ENCODE measurements around the gene BSG. TPM values are rescaled to one million over a fixed set of nuclear protein-coding genes. Genes with fewer than 3 reads are reported as not detected.

The BSG gene
- polyA plus RNA-seq, 1 donor from 2014 or later, result 209 TPM

GRCh38 chr19:597406-598315 lies 25.3 kb downstream of the BSG start:
- Histone ChIP-seq H3K9ac (ENCODE audit: low read length) (no peak overlapping the region), H3F3A (ENCODE audit: insufficient read depth, low read length, poor library complexity, severe bottlenecking) (no peaks in the 10 kb centered on the region), H3K36me3 (ENCODE audit: insufficient read depth, low read length) (no peaks in the 10 kb centered on the region), H3K9me3 (ENCODE audit: low read length) (no peaks in the 10 kb centered on the region), H3K9me2 (ENCODE audit: insufficient read depth, low read length) (no peaks in the 10 kb centered on the region), H3K4me2 (ENCODE audit: low read length) (no peak overlapping the region), H3K79me2 (replicated peaks; ENCODE audit: insufficient read depth, low read length) (no peaks in the 10 kb centered on the region), H4K20me1 (ENCODE audit: insufficient read depth) (peaks cover 4% of the 10 kb centered on the region), H3K4me3 (ENCODE audit: low read length) (no peak overlapping the region), H3K27me3 (ENCODE audit: insufficient read depth, low read depth, low read length) (no peaks in the 10 kb centered on the region), H2AFZ (ENCODE audit: low read depth, low read length) (no peak overlapping the region), H3K27ac (ENCODE audit: low read length) (no peak overlapping the region)
- TF ChIP-seq RAD21 (conservative IDR thresholded peaks at IDR 0.05) (no peak), EZH2 (IDR thresholded peaks at IDR 0.05; ENCODE audit: borderline replicate concordance, insufficient read depth, low read length, poor library complexity, severe bottlenecking) (no peak), REST (IDR thresholded peaks at IDR 0.05; ENCODE audit: borderline replicate concordance) (no peak), POLR2AphosphoS5 (IDR thresholded peaks at IDR 0.05) (no peak), SMC3 (conservative IDR thresholded peaks at IDR 0.05; ENCODE audit: poor library complexity) (no peak), TAF1 (IDR thresholded peaks at IDR 0.05; ENCODE audit: low read depth) (no peak), MXI1 (conservative IDR thresholded peaks at IDR 0.05; ENCODE audit: poor library complexity, severe bottlenecking) (no peak), EP300 (conservative IDR thresholded peaks at IDR 0.05; ENCODE audit: poor library complexity, severe bottlenecking) (no peak), CTCF (IDR thresholded peaks at IDR 0.05; ENCODE audit: poor library complexity, severe bottlenecking) (no peak)

GRCh38 chr19:601310-601709 lies 28.9 kb downstream of the BSG start:
- no peaks in the 10 kb centered on the region for H4K20me1 ChIP-seq (ENCODE audit: insufficient read depth)
- no peaks in the 10 kb centered on the region for H3K79me2 ChIP-seq (replicated peaks; ENCODE audit: insufficient read depth, low read length)
- no peaks in the 10 kb centered on the region for H3F3A ChIP-seq (ENCODE audit: insufficient read depth, low read length, poor library complexity, severe bottlenecking)
- no peaks in the 10 kb centered on the region for H3K36me3 ChIP-seq (ENCODE audit: insufficient read depth, low read length)
- H2AFZ ChIP-seq (ENCODE audit: low read depth, low read length), result no peak overlapping the region
- no peaks in the 10 kb centered on the region for H3K9me3 ChIP-seq (ENCODE audit: low read length)
- TF ChIP-seq POLR2AphosphoS5 (IDR thresholded peaks at IDR 0.05) (no peak), TAF1 (IDR thresholded peaks at IDR 0.05; ENCODE audit: low read depth) (no peak), SMC3 (conservative IDR thresholded peaks at IDR 0.05; ENCODE audit: poor library complexity) (no peak)
- H3K27me3 ChIP-seq (ENCODE audit: insufficient read depth, low read depth, low read length), result no peaks in the 10 kb centered on the region
- H3K4me2 ChIP-seq (ENCODE audit: low read length), result no peak overlapping the region
- H3K9ac ChIP-seq (ENCODE audit: low read length), result no peak overlapping the region
- H3K27ac ChIP-seq (ENCODE audit: low read length), result no peak overlapping the region
- H3K9me2 ChIP-seq (ENCODE audit: insufficient read depth, low read length), result no peaks in the 10 kb centered on the region
- H3K4me3 ChIP-seq (ENCODE audit: low read length), result no peak overlapping the region

All from neural cell (in vitro differentiated cells).